Common myeloid progenitor, CD34-positive (primary cell): ENCODE measurements around the gene OR8A1.

ENCODE experiments used
- CTCF ChIA-PET: fragments of 350-600 bp; sonication (Branson Sonifier 250); formaldehyde crosslinking; loops from one replicate; lab custom pipeline; 2021; ENCODE audit warnings: antibody characterized with exemption; lab: Charles Lee
- POLR2A ChIA-PET: fragments of 350-600 bp; sonication (Branson Sonifier 250); formaldehyde crosslinking; loops from one replicate; lab custom pipeline; 2021; ENCODE audit warnings: antibody characterized with exemption; lab: Charles Lee
- DNase-seq, 3 donors: peaks; one replicate each; pipeline versions ENCODE4 v3.0.0 to v3.0.0-alpha.2; 2013
- H3K27ac ChIP-seq, 2 experiments: 1 replicate in 1 of 2; 2 replicates in 1 of 2; pipeline ENCODE4 v1.7.0; 2013; ENCODE audit warnings: inconsistent platforms in 2 of 2, low read length in 2 of 2, mild to moderate bottlenecking in 2 of 2, low read depth in 1 of 2, moderate library complexity in 1 of 2; ENCODE audit not compliant: severe bottlenecking in 2 of 2, insufficient read depth in 1 of 2, poor library complexity in 1 of 2
- H3K27me3 ChIP-seq, 5 experiments: replicated peaks in 2 of 5; 1 replicate in 3 of 5; 2 replicates in 2 of 5; pipeline versions ENCODE4 v1.6.1 to v1.7.0; 2013; ENCODE audit warnings: low read length in 4 of 5, mild to moderate bottlenecking in 2 of 5, moderate library complexity in 2 of 5, inconsistent platforms in 1 of 5; ENCODE audit not compliant: insufficient read depth in 5 of 5, control insufficient read depth in 4 of 5
- H3K36me3 ChIP-seq, 4 experiments: 1 replicate in 2 of 4; 2 replicates in 2 of 4; pipeline versions ENCODE4 v1.6.1 to v1.7.0; 2013; ENCODE audit warnings: low read length in 3 of 4, control low read depth in 1 of 4, mild to moderate bottlenecking in 1 of 4; ENCODE audit not compliant: control insufficient read depth in 4 of 4, insufficient read depth in 4 of 4
- H3K4me1 ChIP-seq, 4 experiments: 1 replicate in 3 of 4; 2 replicates in 1 of 4; pipeline versions ENCODE4 v1.6.1 to v1.7.1; 2013; ENCODE audit warnings: low read length in 3 of 4, mild to moderate bottlenecking in 3 of 4, control low read depth in 1 of 4, inconsistent platforms in 1 of 4, moderate library complexity in 1 of 4; ENCODE audit not compliant: control insufficient read depth in 4 of 4, insufficient read depth in 4 of 4; ENCODE audit errors: control extremely low read depth in 1 of 4
- H3K4me3 ChIP-seq, 7 experiments: 1 replicate in 4 of 7; 2 replicates in 3 of 7; pipeline versions ENCODE4 v1.5.1 to v1.7.0; 2013; ENCODE audit warnings: mild to moderate bottlenecking in 7 of 7, low read length in 6 of 7, moderate library complexity in 6 of 7, inconsistent platforms in 2 of 7, low read depth in 2 of 7, control low read depth in 1 of 7; ENCODE audit not compliant: insufficient read depth in 4 of 7, control insufficient read depth in 1 of 7; ENCODE audit errors: extremely low read depth in 1 of 7
- H3K9me3 ChIP-seq, 5 experiments: 1 replicate in 4 of 5; 2 replicates in 1 of 5; pipeline versions ENCODE4 v1.6.1 to v1.7.1; 2013; ENCODE audit warnings: low read length in 4 of 5, mild to moderate bottlenecking in 2 of 5, inconsistent platforms in 1 of 5, low read depth in 1 of 5, moderate library complexity in 1 of 5; ENCODE audit not compliant: control insufficient read depth in 4 of 5, insufficient read depth in 2 of 5; ENCODE audit errors: control extremely low read depth in 1 of 5
- WGBS: methylation state at CpG from one replicate; pipeline ENCODE4 v1.1.5; 2013; ENCODE audit not compliant: insufficient coverage; 5-methylcytosine and 5-hydroxymethylcytosine counted together

The OR8A1 gene

DNA sequence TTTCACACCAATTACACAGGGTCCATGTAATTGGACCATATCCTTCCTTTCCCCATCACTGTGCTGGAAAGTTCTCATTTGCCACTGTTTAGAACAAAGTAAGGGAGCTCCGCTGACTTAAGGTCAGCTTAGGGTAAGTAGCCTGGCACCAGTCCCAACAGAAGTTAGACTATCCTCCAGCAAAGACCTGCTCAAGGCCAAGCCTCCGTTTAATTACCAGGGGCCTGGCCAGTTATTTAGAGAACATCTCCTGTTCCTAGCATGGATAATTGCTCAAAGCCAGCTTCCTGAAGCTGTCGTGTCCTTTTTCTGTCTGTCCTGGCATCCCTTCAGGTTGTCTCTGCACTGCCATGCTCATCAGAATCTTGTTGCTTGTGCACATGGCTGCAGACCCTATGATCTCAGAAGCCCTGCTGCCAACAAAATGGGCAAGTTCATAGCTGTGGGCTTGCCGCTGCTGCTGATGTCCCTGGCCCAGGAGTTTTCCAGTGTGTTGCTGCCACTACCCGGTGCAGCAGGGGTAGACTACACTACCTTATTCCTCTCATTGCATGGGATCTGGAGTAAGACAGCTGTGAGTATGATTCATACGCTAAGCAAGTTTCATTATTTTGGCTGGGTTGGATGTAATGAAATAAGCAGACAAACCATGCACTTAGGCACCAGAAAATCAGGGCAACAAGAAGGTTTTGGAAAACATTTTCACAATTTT is 8.1 kb downstream of the OR8A1 start:
- POLR2A ChIA-PET = interaction anchor here (0.6 kb wide), 1 partner anchor 9 kb away, joined by 3 read pairs; no protein-coding TSS in a partner anchor

DNA sequence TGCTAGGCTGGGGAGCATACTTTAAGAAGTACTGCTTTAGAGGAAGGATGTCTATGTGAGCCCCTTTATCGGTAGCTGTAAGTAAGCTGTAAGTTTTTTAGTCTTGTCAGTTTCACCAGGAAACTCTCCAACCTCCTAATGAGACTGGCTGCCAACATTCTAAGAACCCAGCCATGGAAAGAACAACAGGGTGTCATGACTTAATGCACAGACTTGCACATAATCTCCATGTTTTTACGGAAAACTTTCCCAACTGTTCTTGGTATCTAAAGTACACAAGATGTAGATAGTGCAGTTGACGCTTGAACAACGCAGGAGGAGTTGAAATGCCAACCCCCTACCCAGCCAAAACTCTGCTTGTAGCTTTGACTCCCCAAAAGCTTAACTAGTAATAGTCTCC is 9.0 kb downstream of the OR8A1 start:
- Histone ChIP-seq H3K27ac (no peak overlapping the region), H3K27me3 (peaks cover 0 to 1% (median 0%) of the 10 kb centered on the region in 5 experiments), H3K36me3 (no peaks in the 10 kb centered on the region), H3K4me3 (no peak overlapping the region), H3K9me3 (peaks cover 0 to 5% (median 0%) of the 10 kb centered on the region in 5 experiments), H3K4me1 (no peaks in the 10 kb centered on the region)
- no peak for DNase-seq
- 100% methylated on average over 2 of the region's 4 CpGs for WGBS
- ChIA-PET CTCF (interaction anchor here (1.8 kb wide), 1 partner anchor 12 kb away, joined by 6 read pairs; no protein-coding TSS in a partner anchor), POLR2A (no interaction called here)

More for the DNA sequence above, 8.1 kb downstream of the OR8A1 start:
- no peaks in the 10 kb centered on the region for H3K4me1 ChIP-seq
- H3K27me3 ChIP-seq = peaks cover 0 to 1% (median 0%) of the 10 kb centered on the region in 5 experiments
- H3K4me3 ChIP-seq = no peak overlapping the region
- CTCF ChIA-PET = interaction anchor here (2.5 kb wide), 1 partner anchor 7 kb away, joined by 15 read pairs; no protein-coding TSS in a partner anchor
- H3K27ac ChIP-seq = no peak overlapping the region
- DNase-seq = no peak
- H3K9me3 ChIP-seq = peaks cover 0 to 9% (median 0%) of the 10 kb centered on the region in 5 experiments
- WGBS = 97% methylated on average over 5 of the region's 6 CpGs
- no peaks in the 10 kb centered on the region for H3K36me3 ChIP-seq

DNA sequence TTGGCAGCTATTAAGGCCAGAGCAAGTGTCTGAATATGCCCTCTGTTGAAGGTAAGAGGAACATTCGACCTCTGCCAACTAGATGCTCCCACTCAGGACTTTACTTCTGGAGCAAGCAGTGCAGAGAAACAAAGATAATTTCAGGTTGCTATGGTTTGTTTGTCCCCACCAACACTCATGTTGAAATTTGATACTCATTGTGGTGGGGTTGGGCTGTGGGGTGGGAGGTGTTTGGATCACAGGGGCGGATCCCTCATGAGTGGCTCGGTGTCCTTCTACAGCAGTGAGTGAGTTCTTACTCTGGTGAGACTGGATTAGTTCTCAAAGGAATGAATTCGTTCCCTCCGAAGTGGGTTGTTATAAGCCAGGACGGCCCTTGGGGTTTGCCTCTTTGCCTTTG is 12.0 kb downstream of the OR8A1 start:
- no peaks in the 10 kb centered on the region for H3K9me3 ChIP-seq
- CTCF ChIA-PET = interaction anchor here (0.9 to 5.9 kb wide), 2 partner anchors 162 to 167 kb away, joined by 3 to 57 read pairs; no protein-coding TSS in a partner anchor
- peaks cover 0 to 2% (median 0%) of the 10 kb centered on the region in 5 experiments for H3K27me3 ChIP-seq
- POLR2A ChIA-PET = no interaction called here
- no peaks in the 10 kb centered on the region for H3K36me3 ChIP-seq
- no peaks in the 10 kb centered on the region for H3K4me1 ChIP-seq
- 100% methylated on average over 3 of the region's 6 CpGs for WGBS
- H3K27ac ChIP-seq = no peak overlapping the region
- DNase-seq = no peak
- H3K4me3 ChIP-seq = no peak overlapping the region

DNA sequence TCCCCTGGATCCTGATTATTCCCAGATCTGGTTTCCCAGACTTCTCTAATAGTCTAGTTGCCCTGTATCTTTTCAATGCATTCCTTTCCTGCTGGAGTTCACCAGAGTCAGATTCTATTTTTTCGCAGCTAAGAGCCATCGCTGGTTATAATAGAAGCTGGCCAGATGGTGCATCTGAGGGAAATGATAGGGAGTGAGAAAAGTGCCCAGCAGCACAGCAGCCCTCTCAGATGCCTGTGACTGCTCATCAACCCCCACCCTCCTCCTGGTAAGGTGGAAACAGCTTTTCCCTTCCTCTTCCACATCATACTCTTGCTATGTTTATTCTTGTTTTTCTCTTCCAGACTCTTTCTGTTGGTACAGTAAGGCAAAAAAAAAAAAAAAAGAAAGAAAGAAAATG is 12.8 kb downstream of the OR8A1 start:
- CTCF ChIA-PET = interaction anchor here (0.5 to 5.9 kb wide), 3 partner anchors 24 to 168 kb away, joined by 3 to 57 read pairs (median 3); no protein-coding TSS in a partner anchor
- WGBS = no CpG with 5 or more reads among the region's 2 CpGs
- POLR2A ChIA-PET = no interaction called here

DNA sequence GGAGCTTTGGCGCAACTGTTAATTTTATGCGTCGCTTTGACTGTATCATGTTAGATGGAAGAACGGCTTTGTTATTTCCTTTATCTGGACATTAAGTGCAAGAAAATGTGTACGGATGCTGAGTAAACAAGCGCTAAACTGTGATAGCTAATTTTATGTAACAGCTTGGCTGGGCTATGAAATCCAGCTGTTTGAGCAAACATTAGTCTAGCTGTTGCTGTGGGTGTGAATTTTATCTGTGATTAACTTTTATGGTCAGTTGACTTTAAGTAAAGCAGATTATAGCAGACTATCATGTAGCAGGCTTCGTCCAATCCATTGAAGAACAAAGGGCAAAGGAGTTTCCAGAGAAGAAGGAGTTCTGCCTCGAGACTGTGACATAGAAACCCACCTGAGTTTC is 14.0 kb downstream of the OR8A1 start:
- ChIA-PET CTCF (interaction anchor here (0.6 to 5.9 kb wide), 7 partner anchors 7 to 169 kb away, joined by 3 to 57 read pairs (median 6); partner anchors contain the start of gene OR8B4), POLR2A (no interaction called here)
- Histone ChIP-seq H3K4me1 (no peaks in the 10 kb centered on the region), H3K27me3 (peaks cover 0 to 2% (median 0%) of the 10 kb centered on the region in 5 experiments), H3K27ac (no peak overlapping the region), H3K4me3 (no peak overlapping the region), H3K36me3 (no peaks in the 10 kb centered on the region), H3K9me3 (no peaks in the 10 kb centered on the region)
- WGBS = 94% methylated on average over 7 of the region's 8 CpGs
- DNase-seq = no peak

More for the DNA sequence above, 12.8 kb downstream of the OR8A1 start:
- Histone ChIP-seq H3K4me1 (no peaks in the 10 kb centered on the region), H3K9me3 (no peaks in the 10 kb centered on the region), H3K27me3 (peaks cover 0 to 2% (median 0%) of the 10 kb centered on the region in 5 experiments), H3K36me3 (no peaks in the 10 kb centered on the region), H3K27ac (no peak overlapping the region), H3K4me3 (no peak overlapping the region)
- no peak for DNase-seq

DNA sequence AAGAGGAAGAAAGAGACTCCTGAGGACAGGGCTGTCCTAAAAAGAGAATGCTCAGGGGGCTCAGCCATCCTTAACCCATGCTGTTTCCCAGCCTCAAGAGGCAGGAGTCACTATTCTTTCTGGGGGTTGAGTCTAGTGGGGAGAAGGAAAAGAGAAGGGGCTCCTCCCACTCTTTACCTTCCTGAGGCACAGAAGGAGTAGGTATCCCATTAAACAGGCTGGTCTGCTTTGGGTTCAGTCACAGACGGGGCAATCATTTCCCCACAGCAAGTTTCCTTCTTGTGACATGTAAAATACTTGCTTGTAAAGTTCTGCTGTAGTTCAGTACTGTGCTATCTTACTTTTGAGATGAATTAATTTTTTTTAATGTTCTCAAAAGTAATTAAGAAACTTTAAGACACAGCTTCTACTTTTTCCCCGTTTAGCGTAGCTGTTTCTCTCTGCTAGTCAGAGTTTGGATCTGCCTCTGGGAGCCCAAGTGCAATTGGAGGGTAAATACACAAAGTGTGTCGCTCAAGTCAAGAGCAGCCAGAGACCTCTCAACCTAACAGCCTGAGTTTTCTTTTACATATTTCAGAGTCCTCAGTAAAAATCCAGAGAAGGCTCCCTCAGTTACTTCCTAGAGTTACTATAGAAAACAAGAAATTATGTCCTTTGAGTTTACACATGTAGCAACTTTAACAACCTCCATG is 15.0 kb downstream of the OR8A1 start:
- DNase-seq = no peak
- ChIA-PET POLR2A (no interaction called here), CTCF (interaction anchor here (0.9 to 5.9 kb wide), 10 partner anchors 8 to 518 kb away, joined by 3 to 57 read pairs (median 3); partner anchors contain the start of gene VWA5A)
- no peak overlapping the region for H3K4me3 ChIP-seq
- H3K4me1 ChIP-seq = no peaks in the 10 kb centered on the region
- H3K27me3 ChIP-seq = peaks cover 0 to 2% (median 0%) of the 10 kb centered on the region in 5 experiments
- H3K36me3 ChIP-seq = no peaks in the 10 kb centered on the region
- WGBS = 86% methylated on average over 3 of the region's 4 CpGs
- no peaks in the 10 kb centered on the region for H3K9me3 ChIP-seq
- H3K27ac ChIP-seq = no peak overlapping the region
